MCF 10A (cell line): ENCODE data around the gene HCN3. TPM values are rescaled to one million over a fixed set of nuclear protein-coding genes. Genes with fewer than 3 reads are reported as not detected.

Experiments used
- BruUV-seq: library from RNA; stranded (reverse); fragments of 400-500 nt; replicated peaks from 2 replicates; lab custom pipeline; 2021; lab: Mats Ljungman, UMichigan
- CTCF ChIA-PET: fragments of 300-600 bp; sonication (Branson Sonifier 250); formaldehyde crosslinking; extraction: SDS; loops from one replicate; lab custom pipeline; 2021; ENCODE audit warnings: antibody characterized with exemption, inconsistent platforms; lab: Yijun Ruan, JAX
- POLR2A ChIA-PET: fragments of 300-600, 350-650 bp; sonication (Branson Sonifier 250); formaldehyde crosslinking; extraction: SDS; loops from one replicate; lab custom pipeline; 2020; ENCODE audit warnings: antibody characterized with exemption, inconsistent platforms; lab: Yijun Ruan, JAX
- DNase-seq: peaks from one replicate; pipeline ENCODE4 v3.0.0-alpha.2; 2018; ENCODE audit not compliant: unreplicated experiment
- H3K27ac Mint-ChIP-seq: one replicate; pipeline ENCODE4 v1.8.0; 2022; ENCODE audit warnings: mild to moderate bottlenecking, low read depth, mixed read lengths; ENCODE audit not compliant: unreplicated experiment
- H3K27me3 Mint-ChIP-seq: one replicate; pipeline ENCODE4 v1.8.0; 2022; ENCODE audit warnings: mixed read lengths; ENCODE audit not compliant: insufficient read depth, unreplicated experiment
- H3K36me3 Mint-ChIP-seq: one replicate; pipeline ENCODE4 v1.8.0; 2022; ENCODE audit warnings: mild to moderate bottlenecking, moderate library complexity, mixed read lengths; ENCODE audit not compliant: insufficient read depth, unreplicated experiment
- H3K4me1 Mint-ChIP-seq: one replicate; pipeline ENCODE4 v1.8.0; 2022; ENCODE audit warnings: mixed read lengths; ENCODE audit not compliant: insufficient read depth, unreplicated experiment
- H3K4me3 Mint-ChIP-seq: one replicate; pipeline ENCODE4 v1.8.0; 2022; ENCODE audit warnings: mild to moderate bottlenecking, moderate library complexity, mixed read lengths; ENCODE audit not compliant: unreplicated experiment
- H3K9me3 Mint-ChIP-seq: one replicate; pipeline ENCODE4 v1.8.0; 2022; ENCODE audit warnings: mixed read lengths; ENCODE audit not compliant: unreplicated experiment
- CTCF ChIP-seq: fragments of 200-600 bp; IDR thresholded peaks from one replicate; pipeline ENCODE4 v1.8.0; 2022; ENCODE audit warnings: antibody characterized with exemption, mild to moderate bottlenecking; ENCODE audit not compliant: unreplicated experiment
- intact Hi-C: fragments of 100-400 bp; cut with micrococcal nuclease; formaldehyde crosslinking; loops from 2 replicates; pipeline ENCODE4 v1.14.1; 2022
- total RNA-seq: library from RNA; stranded (reverse); gene quantifications from 2 replicates; pipeline ENCODE4 v1.2.3, GENCODE V29; 2022

HCN3 gene
- total RNA-seq, 1 experiment from 2014 or later = 2.5 TPM

GRCh38 chr1:155278689-155279160, 1.5 kb downstream of the HCN3 start:
- Mint-ChIP-seq H3K27ac (no peak overlapping the region), H3K4me3 (peak overlapping the region; percentile 72), H3K9me3 (no peaks in the 10 kb centered on the region), H3K36me3 (no peaks in the 10 kb centered on the region), H3K27me3 (no peaks in the 10 kb centered on the region), H3K4me1 (peaks cover 11% of the 10 kb centered on the region)
- intact Hi-C loops = no loop called here
- DNase-seq = no peak
- POLR2A ChIA-PET = interaction anchor here (0.7 to 3.0 kb wide), 10 partner anchors 9 to 369 kb away, joined by 3 to 21 read pairs (median 4); partner anchors contain the start of genes ASH1L and FDPS
- TF ChIP-seq CTCF = no peak
- no TSS peak for BruUV-seq
- CTCF ChIA-PET = interaction anchor here (0.7 to 3.5 kb wide), 11 partner anchors 9 to 44 kb away, joined by 3 to 34 read pairs (median 4); partner anchors contain the start of gene RUSC1

- intact Hi-C loops = no loop called here
- no peak overlapping the region for H3K27ac Mint-ChIP-seq
- BruUV-seq = no TSS peak
- no peak for TF ChIP-seq CTCF
- H3K4me3 Mint-ChIP-seq = no peak overlapping the region
- peaks cover 11% of the 10 kb centered on the region for H3K4me1 Mint-ChIP-seq
- no peaks in the 10 kb centered on the region for H3K27me3 Mint-ChIP-seq
- ChIA-PET CTCF (interaction anchor here (0.8 to 3.5 kb wide), 6 partner anchors 13 to 43 kb away, joined by 3 to 34 read pairs (median 8); partner anchors contain the start of gene RUSC1), POLR2A (interaction anchor here (0.6 to 3.0 kb wide), 3 partner anchors 23 to 611 kb away, joined by 3 to 21 read pairs (median 3); no protein-coding TSS in a partner anchor)
- no peaks in the 10 kb centered on the region for H3K9me3 Mint-ChIP-seq
- DNase-seq = no peak
- H3K36me3 Mint-ChIP-seq = no peaks in the 10 kb centered on the region
Measured at GRCh38 chr1:155279268-155279667, 2.0 kb downstream of the HCN3 start.

- no TSS peak for BruUV-seq
- Mint-ChIP-seq H3K36me3 (no peaks in the 10 kb centered on the region), H3K4me1 (peaks cover 11% of the 10 kb centered on the region), H3K9me3 (no peaks in the 10 kb centered on the region), H3K27ac (no peak overlapping the region), H3K27me3 (no peaks in the 10 kb centered on the region), H3K4me3 (no peak overlapping the region)
- CTCF ChIA-PET = interaction anchor here (0.6 kb wide), 1 partner anchor 32 kb away, joined by 3 read pairs; no protein-coding TSS in a partner anchor
- TF ChIP-seq CTCF = no peak
- POLR2A ChIA-PET = interaction anchor here (0.7 to 2.2 kb wide), 3 partner anchors 20 to 462 kb away, joined by 3 to 5 read pairs (median 3); partner anchors contain the start of genes FDPS and SCAMP3
- no peak for DNase-seq
- intact Hi-C loops = no loop called here
Measured at GRCh38 chr1:155282488-155283091, 5.3 kb downstream of the HCN3 start.

GRCh38 chr1:155284476-155284875, 7.2 kb downstream of the HCN3 start:
- Mint-ChIP-seq H3K27ac (no peak overlapping the region), H3K4me1 (peaks cover 2% of the 10 kb centered on the region)
- no TSS peak for BruUV-seq

More at GRCh38 chr1:155284476-155284875, 7.2 kb downstream of the HCN3 start:
- no peak for TF ChIP-seq CTCF
- ChIA-PET POLR2A (interaction anchor here (0.6 kb wide), 1 partner anchor 106 kb away, joined by 3 read pairs; no protein-coding TSS in a partner anchor), CTCF (interaction anchor here (2.2 kb wide), 1 partner anchor 34 kb away, joined by 10 read pairs; no protein-coding TSS in a partner anchor)
- Mint-ChIP-seq H3K4me3 (no peak overlapping the region), H3K36me3 (no peaks in the 10 kb centered on the region), H3K9me3 (no peaks in the 10 kb centered on the region), H3K27me3 (no peaks in the 10 kb centered on the region)
- intact Hi-C loops = no loop called here
- DNase-seq = no peak
